Lower leg skin (tissue), 3 donors: ENCODE measurements around the gene TAF3.

Experiments used
- CTCF ChIP-seq, 3 donors: fragments of 450-650 bp; IDR thresholded peaks; one replicate each; pipeline ENCODE4 v1.5.1; 2016; ENCODE audit warnings: antibody characterized with exemption in 3 of 3, mild to moderate bottlenecking in 3 of 3, moderate library complexity in 2 of 3
- POLR2A ChIP-seq, 2 donors: fragments of 450-650 bp; IDR thresholded peaks; one replicate each; pipeline ENCODE4 v1.6.1; 2016 to 2017; ENCODE audit warnings: antibody characterized with exemption in 2 of 2, mild to moderate bottlenecking in 1 of 2, moderate library complexity in 1 of 2

DNA sequence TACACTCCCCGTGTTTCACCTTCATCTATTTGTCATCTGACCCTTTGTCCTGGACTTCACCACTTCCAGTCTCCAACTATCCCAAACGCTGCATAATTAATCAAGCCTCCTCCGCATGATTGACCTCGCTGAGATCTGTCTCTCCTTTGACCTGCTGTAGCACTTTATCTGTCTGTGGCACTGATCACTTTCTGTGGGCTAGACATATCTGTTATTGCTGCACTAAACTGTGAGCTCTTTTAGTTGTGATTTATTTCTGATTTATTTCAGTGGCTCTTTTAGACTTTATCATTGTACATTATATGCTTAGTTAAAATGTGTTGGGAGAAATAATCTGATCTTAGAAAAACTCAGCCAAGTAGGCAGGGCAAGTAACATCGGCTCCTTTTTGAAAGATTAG lies 144.3 kb downstream of the TAF3 start:
- TF ChIP-seq POLR2A (IDR thresholded peaks at IDR 0.05): no peak
- no peak for TF ChIP-seq CTCF (IDR thresholded peaks at IDR 0.05)
